IPS-NIHi7 (cell line): ENCODE measurements around the gene IRF4.

Experiments
- DNase-seq: peaks from one replicate; pipeline ENCODE4 v3.0.0; 2012; ENCODE audit warnings: mixed read lengths; ENCODE audit errors: extremely low spot score

Gene IRF4

GRCh38 chr6:398065-398464 lies 6.5 kb downstream of the IRF4 start:
- no peak for DNase-seq

- no peak for DNase-seq
Measured at GRCh38 chr6:398558-399078, 7.1 kb downstream of the IRF4 start.

GRCh38 chr6:399785-400534 lies 8.4 kb downstream of the IRF4 start:
- DNase-seq = no peak

GRCh38 chr6:400815-401214 lies 9.3 kb downstream of the IRF4 start:
- DNase-seq = no peak

GRCh38 chr6:401239-401993 lies 9.9 kb downstream of the IRF4 start:
- no peak for DNase-seq

- no peak for DNase-seq
Measured at GRCh38 chr6:401994-402640, 10.6 kb downstream of the IRF4 start.

GRCh38 chr6:402901-403658 lies 11.5 kb downstream of the IRF4 start:
- DNase-seq = no peak

GRCh38 chr6:403659-404655 lies 12.4 kb downstream of the IRF4 start:
- no peak for DNase-seq

- no peak for DNase-seq
Measured at GRCh38 chr6:404685-405423, 13.3 kb downstream of the IRF4 start.

- DNase-seq = no peak
Measured at GRCh38 chr6:408148-408547, 16.6 kb downstream of the IRF4 start.

GRCh38 chr6:408599-409102 lies 17.1 kb downstream of the IRF4 start:
- DNase-seq = peak; percentile 75

- no peak for DNase-seq
Measured at GRCh38 chr6:409370-409972, 17.9 kb downstream of the IRF4 start.

GRCh38 chr6:410555-411395 lies 19.2 kb downstream of the IRF4 start:
- DNase-seq = no peak

- no peak for DNase-seq
Measured at GRCh38 chr6:411402-412145, 20.0 kb downstream of the IRF4 start.

- no peak for DNase-seq
Measured at GRCh38 chr6:412146-412886, 20.8 kb downstream of the IRF4 start.

- DNase-seq = no peak
Measured at GRCh38 chr6:414447-414846, 22.9 kb downstream of the IRF4 start.

GRCh38 chr6:415087-415486 lies 23.5 kb downstream of the IRF4 start:
- DNase-seq = no peak
